SJCRH30 (cell line): Measurements from ENCODE around the gene PRSS38. TPM values are rescaled to one million over a fixed set of nuclear protein-coding genes. Genes with fewer than 3 reads are reported as not detected.

Experiments
- total RNA-seq: library from RNA; depleted of rRNA; stranded (reverse); fragments of >200 nt; shearing (Covaris generic); gene quantifications from 2 replicates; pipeline ENCODE4 v1.2.3, GENCODE V29; 2014; rRNA removed

The PRSS38 gene
- total RNA-seq, 1 experiment from 2014 or later, result not detected

Other genes starting within 250 kb of the PRSS38 start
- gene JMJD4, start 80.4 kb upstream of the PRSS38 start, total RNA-seq, result 23.4 and 23.8 TPM in 2 replicates
- 37.8 and 40.0 TPM in 2 replicates for gene SNAP47, start 80.2 kb upstream of the PRSS38 start, total RNA-seq
- 0.79 and 1.1 TPM in 2 replicates for gene WNT9A, start 132.3 kb downstream of the PRSS38 start, total RNA-seq
- gene WNT3A, start 191.3 kb downstream of the PRSS38 start, total RNA-seq, result not detected in 2 replicates